Inflammatory macrophage treated with lipopolysaccharide for 1 hour (primary cell): ENCODE results near the gene STUB1.

Experiments
- DNase-seq, 2 donors: peaks; one replicate each; pipeline ENCODE4 v3.0.0-alpha.2; 2020 to 2022

STUB1 gene

GRCh38 chr16:679814-680624, at the start of gene STUB1:
Gene STUB1, plus strand, starts transcription at chr16:680410. Its CDS starts 116 bp downstream, at chr16:680526.
- peak; percentile 87 to 89 for DNase-seq

GRCh38 chr16:630815-631405, 49.3 kb upstream of the STUB1 start, which contains the start of gene WFIKKN1:
Gene WFIKKN1, plus strand, starts transcription at chr16:630985. Its CDS starts 269 bp downstream, at chr16:631254.
- no peak for DNase-seq

DNA sequence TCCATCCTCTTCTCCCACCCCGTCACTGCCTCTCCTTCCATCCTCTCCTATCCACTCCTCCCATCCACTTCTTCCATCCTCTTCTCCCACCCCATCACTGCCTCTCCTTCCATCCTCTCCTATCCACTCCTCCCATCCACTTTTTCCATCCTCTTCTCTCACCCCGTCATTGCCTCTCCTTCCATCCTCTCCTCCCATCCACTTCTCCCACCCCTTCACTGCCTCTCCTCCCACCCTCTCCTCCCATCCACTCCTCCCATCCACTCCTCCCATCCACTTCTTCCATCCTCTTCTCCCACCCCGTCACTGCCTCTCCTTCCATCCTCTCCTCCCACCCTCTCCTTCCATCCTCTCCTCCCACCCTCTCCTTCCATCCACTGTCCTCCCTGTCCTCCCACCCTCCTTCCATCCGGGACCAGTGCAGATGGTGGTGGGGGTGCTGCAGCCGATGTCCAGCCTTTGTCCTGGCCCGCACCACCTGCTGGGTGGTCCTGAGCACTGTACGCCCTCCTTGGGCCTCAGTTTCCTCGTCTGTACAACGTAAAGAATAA, 48.3 kb upstream of the STUB1 start:
- DNase-seq: no peak

DNA sequence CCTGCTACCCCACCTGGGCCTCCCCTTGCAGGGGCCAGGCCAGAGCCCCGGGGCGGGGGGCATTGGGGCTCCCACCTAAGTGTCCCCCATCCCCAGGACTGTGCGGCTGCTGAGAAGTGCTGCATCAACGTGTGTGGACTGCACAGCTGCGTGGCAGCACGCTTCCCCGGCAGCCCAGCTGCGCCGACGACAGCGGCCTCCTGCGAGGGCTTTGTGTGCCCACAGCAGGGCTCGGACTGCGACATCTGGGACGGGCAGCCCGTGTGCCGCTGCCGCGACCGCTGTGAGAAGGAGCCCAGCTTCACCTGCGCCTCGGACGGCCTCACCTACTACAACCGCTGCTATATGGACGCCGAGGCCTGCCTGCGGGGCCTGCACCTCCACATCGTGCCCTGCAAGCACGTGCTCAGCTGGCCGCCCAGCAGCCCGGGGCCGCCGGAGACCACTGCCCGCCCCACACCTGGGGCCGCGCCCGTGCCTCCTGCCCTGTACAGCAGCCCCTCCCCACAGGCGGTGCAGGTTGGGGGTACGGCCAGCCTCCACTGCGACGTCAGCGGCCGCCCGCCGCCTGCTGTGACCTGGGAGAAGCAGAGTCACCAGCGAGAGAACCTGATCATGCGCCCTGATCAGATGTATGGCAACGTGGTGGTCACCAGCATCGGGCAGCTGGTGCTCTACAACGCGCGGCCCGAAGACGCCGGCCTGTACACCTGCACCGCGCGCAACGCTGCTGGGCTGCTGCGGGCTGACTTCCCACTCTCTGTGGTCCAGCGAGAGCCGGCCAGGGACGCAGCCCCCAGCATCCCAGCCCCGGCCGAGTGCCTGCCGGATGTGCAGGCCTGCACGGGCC, 47.5 kb upstream of the STUB1 start:
- DNase-seq: no peak

GRCh38 chr16:633336-634050, 46.7 kb upstream of the STUB1 start:
- DNase-seq: no peak

GRCh38 chr16:634051-634670, 46.0 kb upstream of the STUB1 start:
- no peak for DNase-seq

DNA sequence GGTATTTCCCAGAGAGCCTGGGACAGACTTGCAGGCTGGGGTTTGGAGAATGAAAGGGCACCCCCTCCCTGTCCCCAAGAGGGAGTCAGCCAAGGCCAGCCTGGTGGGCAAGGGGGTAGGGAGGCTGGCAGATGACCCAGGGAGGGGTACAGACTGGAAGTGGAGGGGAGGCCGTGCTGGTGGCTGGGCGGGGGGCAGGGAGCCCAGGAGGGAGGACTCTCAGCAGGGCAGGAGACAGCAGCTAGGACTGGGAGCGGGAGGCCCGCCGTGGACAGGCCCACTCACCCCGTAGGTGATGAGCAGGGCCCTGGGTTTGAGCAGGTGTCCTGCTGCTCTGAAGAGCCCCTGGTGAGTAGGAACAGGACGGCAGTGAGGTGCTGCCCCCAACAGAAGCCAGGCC, 45.2 kb upstream of the STUB1 start:
- DNase-seq: no peak

GRCh38 chr16:635573-636205, 44.5 kb upstream of the STUB1 start:
- DNase-seq: no peak

DNA sequence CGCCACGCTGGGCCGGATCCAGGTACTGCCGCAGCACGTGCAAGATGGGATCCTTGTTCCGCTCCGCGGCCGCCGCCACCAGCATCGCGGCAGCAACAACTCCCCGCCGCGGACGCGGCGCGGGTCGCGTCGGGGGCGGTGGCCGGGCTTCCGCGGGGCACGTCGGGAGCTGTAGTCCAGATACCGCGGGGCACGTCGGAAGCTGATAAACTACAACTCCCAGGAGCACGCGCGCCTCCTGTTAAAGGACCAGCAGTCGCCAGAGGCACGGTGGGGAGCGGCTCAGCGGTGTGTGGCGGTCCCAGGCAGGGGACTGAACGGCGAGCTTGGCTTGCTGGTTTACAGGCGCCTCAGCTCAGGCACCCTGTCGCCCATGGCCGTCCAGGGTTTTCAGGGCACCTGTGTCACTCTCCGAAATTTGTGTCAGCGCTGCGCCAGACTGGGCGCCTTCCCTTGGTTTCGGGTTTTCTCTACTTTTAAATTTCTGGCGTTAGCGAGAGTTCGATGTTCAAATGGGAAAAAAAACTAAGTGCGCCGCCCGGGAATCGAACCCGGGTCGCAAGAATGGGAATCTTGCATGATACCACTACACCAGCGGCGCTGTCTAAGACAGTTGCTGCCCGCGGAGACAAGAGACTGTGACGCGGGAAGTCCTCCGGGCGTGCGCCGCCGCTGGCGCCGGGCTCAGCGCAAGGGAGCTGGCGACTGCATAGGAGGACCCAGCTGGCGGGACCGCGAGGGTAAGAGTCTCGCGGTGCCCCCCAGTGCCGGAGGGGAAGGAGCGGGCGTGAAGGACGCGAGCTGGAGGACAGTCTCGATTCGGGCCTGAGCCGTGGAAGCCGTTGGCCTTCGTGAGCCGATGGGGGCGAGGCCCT, 43.8 kb upstream of the STUB1 start, which contains the start of gene METTL26:
METTL26 (minus strand) TSS at position 100 of the 875 bp plus-strand sequence; CDS start at position 85, 15 bp downstream.
- DNase-seq: peak; percentile 86 to 98

GRCh38 chr16:637081-638018, 42.9 kb upstream of the STUB1 start:
- DNase-seq: peak; percentile 82 to 91

DNA sequence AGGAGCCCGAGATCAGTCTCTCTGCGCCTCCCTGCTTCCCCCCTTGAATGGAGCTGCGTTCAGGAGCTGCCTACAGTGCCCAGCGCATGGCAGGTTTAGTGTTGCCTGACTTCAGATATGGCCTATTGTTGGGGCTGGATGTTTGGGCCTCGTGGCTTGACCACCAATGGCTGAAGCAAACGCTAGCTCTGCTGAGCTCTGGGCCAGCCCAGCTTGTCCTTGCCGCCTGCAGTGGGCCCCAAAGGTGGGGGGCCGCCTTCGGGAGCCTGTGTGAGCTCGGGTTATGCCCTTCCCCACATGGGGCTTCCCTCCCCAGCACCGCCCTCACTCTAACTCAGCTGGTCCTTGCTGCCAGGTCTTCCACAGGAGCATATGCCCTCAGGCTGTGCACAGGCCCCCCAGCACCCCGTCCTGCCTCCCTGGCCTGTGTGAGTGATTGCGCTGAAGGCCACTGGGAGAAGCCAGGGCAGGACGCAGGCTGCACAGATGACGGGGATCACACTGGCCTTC, 42.1 kb upstream of the STUB1 start:
- DNase-seq: no peak

- DNase-seq: no peak
Observed at GRCh38 chr16:638836-639235, 41.4 kb upstream of the STUB1 start.

DNA sequence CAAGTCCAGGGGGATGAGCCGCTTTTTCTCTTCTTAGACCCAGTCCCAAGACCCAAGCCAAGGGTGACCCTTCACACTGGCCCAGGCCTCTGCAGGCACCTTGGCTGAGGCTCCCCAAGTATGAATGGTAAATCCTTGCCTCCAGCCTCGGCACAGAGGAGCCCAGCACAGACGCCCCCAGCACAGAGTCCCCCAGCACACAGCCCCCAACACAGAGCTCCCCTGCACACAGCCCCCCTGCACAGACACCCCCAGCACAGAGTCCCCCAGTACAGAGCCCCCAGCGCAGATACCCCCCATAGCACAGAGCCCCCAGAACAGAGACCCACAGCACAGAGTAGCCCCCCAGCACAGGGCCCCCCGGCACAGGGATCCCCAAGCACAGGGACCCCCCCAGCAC, 39.6 kb upstream of the STUB1 start:
- DNase-seq: no peak

DNA sequence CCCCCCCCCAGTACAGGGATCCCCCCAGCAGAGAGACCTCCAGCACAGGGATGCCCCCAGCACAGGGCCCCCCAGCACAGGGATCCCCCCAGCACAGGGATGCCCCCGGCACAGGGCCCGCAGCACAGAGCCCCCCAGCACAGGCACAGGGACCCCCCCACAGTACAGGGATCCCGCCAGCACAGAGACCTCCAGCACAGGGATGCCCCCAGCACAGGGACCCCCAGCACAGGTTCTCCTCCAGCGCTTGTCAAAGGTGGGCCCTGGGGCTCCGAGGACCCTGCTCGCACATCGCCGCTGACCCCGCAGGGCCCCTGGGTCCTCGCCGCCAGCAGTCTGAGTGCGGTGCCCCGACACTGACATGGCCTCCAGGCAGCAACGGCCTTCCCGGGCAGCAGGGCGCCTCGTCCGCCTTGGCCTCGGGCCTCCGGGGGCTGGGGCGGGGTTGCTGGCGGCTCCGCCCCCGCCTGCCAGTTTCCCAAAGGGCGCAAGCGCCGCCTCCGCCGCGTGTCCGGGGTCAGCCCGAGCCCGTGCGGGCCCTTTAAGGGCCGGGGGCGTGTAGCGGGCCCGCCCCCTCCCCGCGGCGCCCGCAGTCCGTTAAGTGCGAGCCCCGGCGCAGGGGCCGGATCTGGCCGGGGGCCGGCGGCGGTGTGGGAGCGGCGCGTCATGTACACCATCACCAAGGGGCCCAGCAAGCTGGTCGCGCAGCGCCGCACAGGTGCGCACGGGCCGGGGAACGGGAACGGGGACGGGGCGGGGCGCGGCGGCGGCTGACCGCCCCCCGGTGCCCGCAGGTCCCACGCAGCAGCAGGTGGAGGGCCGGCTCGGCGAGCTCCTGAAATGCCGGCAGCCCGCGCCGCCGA, 38.7 kb upstream of the STUB1 start, which contains the start of gene MCRIP2:
MCRIP2 (plus strand) TSS at position 503 of the 863 bp plus-strand sequence; CDS start at position 667, 164 bp downstream.
- DNase-seq: peak; percentile 83 to 90

GRCh38 chr16:642189-643049, 37.8 kb upstream of the STUB1 start:
- peak; percentile 92 to 95 for DNase-seq

DNA sequence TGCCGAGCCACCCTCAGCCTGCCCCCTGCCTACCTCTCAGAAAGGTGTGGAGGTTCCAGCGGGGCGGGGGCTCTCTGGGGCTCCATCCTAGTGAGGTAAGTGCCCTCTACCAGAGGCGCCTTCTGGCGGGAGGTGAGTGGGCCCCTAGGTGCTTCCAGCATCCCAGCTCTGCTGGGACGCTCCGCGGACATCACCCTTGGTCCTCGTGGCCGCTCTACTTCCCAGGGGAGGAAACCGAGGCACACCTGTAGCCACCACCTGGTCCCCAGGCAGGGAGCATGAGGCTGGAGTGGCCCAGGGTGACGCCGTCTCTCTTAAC, 37.2 kb upstream of the STUB1 start:
- no peak for DNase-seq

- no peak for DNase-seq
Observed at GRCh38 chr16:644556-644955, 35.7 kb upstream of the STUB1 start.
